Stimulated activated naive CD4-positive, alpha-beta T cell treated with Interleukin-2 at 50 U/mL for 16 hours (primary cell): Measurements from ENCODE around the gene SSMEM1.
"Not testable (repeated sequence)": the region's sequence is repeated elsewhere in the genome, so short reads cannot be mapped to it uniquely, and the experiment has no call there.

ENCODE experiments used
- DNase-seq: peaks from one replicate; lab custom pipeline; 2025; lab: John Stamatoyannopoulos, UW

Gene SSMEM1

DNA sequence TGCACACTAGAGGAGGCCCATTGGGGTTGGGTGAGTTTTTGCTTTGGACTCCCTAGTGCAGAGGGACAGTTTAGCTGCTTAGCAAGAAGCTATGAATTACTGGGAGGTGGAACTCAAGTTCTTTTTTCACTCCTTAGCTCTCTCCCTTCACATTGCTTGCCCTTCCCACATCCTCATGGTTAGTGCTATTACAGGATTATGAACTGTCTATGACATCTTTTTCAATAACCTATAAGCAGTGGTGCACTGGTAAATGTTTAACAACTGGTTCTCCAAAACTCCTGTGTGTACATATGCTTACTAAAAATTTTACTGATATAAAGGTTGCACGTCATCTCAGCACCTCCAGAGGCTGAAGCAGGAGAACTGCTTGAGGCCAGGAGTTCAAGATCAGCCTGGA, 6.2 kb downstream of the SSMEM1 start:
- DNase-seq = no peak

DNA sequence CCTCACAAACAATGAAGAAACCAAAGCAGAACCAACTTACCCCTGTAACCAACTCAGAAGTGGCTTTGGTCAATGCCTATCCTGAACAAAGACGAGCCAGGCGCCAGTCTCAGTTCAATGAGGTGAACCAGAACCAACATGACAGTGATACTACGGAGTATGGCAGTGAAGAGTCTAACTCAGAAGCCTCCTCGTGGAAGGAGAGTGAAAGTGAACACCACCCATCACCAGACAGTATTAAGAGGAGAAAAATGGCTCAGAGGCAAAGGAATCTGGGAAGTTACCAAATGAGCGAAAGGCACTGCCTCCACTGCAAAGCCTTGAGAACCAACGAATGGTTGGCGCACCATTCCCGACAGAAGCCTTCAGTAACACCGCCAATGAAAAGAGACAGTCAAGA, 8.4 kb downstream of the SSMEM1 start:
- no peak for DNase-seq

DNA sequence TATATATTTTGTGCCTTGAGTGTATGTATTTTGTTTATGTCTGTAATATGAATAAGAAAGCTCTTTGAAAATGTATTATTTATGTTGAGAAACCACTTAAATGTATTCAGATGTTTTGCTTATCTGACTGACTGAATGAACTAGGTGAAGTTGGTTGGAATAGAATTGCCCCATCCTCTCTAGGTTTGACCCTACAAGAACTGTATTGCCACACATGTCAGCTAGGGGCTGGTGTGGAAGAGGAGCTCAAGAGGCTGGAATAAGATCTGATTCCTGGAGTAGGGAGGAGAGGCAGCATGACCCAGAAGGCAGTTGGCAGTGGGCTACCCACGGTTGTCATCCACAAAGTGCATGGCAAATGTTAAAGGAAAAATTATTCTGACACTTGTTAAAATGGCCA, 9.1 kb downstream of the SSMEM1 start:
- no peak for DNase-seq

- no peak for DNase-seq
Measured at GRCh38 chr7:130218806-130219620, 11.4 kb downstream of the SSMEM1 start.

- DNase-seq = no peak
Measured at GRCh38 chr7:130219871-130220270, 12.2 kb downstream of the SSMEM1 start.

- no peak for DNase-seq
Measured at GRCh38 chr7:130221746-130222145, 14.1 kb downstream of the SSMEM1 start.

- DNase-seq = no peak
Measured at GRCh38 chr7:130223646-130224045, 16.0 kb downstream of the SSMEM1 start.

DNA sequence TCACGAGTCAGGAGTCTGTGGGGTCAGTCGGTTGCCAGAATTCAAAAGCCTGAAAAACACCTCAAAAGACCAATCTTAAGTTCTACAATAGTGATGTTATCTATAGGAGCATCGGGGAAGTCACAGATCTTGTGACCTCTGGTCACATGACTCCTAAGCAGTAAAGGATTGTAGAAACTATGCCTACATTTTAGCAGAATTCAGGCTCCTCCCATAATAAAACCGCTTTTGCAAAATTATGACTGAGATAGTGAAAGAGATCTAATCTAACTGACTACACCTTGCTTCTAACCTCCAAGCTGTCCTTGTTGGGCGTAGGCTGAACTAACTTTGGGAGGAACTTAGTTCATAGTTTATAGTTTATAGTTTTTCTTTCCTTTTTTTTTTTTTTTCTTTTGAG, 16.6 kb downstream of the SSMEM1 start:
- DNase-seq = no peak

- not testable (repeated sequence) for DNase-seq
Measured at GRCh38 chr7:130224923-130225322, 17.3 kb downstream of the SSMEM1 start.

- no peak for DNase-seq
Measured at GRCh38 chr7:130226333-130226732, 18.7 kb downstream of the SSMEM1 start.

DNA sequence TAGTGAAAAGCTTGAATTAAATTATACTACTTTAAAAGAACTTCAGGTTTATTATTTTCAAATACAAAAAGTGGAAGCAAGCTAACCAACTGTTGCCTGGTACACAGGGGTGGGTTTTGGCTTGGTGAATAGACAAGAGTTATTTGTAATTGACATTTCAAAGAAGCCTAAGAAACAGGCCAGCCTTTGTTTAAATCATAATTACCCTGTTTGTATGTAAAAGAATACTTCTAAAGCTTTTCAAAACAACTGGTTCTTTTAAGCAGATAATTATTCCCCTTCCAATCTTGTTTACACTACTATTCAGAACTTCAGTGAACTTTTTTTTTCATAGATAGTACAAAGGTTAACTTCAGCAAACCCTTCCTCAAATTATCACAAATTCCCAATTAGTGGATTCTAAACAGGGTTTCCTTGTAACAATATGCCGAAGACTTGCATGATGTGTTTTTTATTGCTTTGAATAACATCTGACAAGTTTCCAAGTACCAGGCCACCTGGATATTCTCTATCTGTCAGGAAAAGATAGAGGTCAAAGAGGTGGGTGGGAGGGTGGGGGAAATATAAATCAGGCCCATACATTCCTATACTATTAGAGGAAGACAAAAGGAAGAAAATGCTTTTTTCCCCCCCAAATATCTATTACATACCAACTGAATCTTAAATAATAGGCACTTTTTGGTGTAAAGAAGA, 20.4 kb downstream of the SSMEM1 start:
- no peak for DNase-seq

GRCh38 chr7:130228840-130229502, 21.3 kb downstream of the SSMEM1 start:
- no peak for DNase-seq

DNA sequence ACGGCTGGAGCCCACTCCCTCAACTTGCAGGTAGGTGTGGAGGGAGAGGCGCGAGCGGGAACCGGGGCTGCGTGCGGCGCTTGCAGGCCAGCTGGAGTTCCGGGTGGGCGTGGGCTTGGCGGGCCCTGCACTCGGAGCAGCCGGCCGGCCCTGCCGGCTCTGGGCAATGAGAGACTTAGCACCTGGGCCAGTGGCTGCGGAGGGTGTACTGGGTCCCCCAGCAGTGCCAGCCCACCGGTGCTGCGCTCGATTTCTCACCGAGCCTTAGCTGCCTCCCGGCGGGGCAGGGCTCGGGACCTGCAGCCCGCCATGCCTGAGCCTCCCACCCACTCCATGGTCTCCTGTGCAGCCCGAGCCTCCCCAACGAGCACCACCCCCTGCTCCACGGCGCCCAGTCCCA, 22.3 kb downstream of the SSMEM1 start:
- DNase-seq = not testable (repeated sequence)

- DNase-seq = no peak
Measured at GRCh38 chr7:130231792-130232191, 24.1 kb downstream of the SSMEM1 start.

DNA sequence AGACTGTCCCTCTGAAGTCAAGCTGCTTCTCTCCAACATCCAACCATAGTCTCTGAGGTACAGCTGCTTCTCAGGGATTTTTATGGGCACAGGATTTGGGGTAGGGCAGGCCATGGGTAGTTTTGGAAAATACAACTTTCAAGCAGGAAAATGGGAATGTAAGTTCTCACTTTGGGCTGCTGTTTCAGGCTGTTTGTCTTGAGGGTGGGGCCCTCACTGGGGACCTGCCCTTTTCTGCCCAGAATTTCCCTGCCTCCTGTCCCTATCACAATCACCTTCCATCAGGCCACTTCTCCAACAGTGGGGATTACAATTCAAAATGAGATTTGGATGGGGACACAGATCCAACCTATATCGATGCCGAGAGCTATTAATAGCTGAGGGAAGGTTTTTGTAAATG, 24.5 kb downstream of the SSMEM1 start:
- no peak for DNase-seq

- no peak for DNase-seq
Measured at GRCh38 chr7:130234078-130234477, 26.4 kb downstream of the SSMEM1 start.

- not testable (repeated sequence) for DNase-seq
Measured at GRCh38 chr7:130236361-130236760, 28.7 kb downstream of the SSMEM1 start.

DNA sequence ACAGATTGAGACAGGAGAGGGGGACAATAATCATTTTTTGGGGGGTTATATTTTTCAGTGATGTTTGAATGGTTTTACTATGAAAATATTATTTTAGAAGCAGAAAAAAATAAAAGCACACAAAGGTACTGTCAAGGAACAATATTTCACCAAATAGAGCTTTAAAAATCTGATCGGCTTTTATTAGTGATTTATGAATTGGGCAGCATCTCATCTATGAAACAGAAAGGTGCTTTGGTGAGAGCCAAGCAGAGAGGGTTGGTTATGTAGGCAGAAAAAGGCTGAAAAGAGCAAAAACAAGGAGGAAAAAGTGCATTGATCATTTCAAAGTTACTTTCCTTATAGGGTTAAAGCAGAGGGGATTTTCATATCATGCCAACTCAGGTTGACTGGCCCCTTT, 32.6 kb downstream of the SSMEM1 start:
- DNase-seq = no peak

DNA sequence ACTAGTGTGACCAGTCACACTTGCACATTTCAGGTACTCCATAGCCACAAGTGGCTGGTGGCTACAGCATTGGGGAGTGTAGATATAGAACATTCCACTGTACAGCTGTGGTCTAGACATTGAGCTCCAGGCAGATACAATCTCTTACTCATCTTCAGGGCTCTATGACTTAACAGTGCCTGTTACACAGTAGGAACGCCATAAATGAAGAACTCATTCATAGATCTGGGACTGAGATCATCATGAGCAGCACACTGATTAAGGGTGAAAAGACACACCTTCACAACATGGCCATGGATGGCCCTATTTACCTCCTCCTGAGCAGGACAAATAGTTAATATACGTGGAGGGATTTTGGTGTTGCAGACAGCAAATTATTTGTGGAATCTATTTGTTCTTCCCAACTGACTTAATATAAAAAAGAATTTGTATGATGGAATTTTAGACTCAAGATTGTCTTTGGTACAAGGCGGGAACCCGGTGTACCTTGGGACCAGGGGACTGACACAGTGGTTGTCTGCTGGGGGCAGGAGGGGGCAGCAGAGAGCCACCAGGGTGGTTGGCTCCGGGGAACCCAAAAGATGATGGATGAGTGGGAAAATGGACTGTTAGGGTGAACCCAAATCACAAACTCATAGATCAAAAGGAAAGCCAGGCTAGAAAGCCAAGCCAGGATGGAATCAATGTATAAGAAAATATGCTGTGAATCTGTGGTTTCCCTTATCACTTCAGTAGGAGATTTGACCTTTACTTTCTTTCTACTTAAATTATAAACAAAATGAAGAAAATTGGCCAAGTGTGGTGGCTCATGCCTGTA, 34.7 kb downstream of the SSMEM1 start:
- no peak for DNase-seq

- not testable (repeated sequence) for DNase-seq
Measured at GRCh38 chr7:130243486-130243885, 35.8 kb downstream of the SSMEM1 start.

DNA sequence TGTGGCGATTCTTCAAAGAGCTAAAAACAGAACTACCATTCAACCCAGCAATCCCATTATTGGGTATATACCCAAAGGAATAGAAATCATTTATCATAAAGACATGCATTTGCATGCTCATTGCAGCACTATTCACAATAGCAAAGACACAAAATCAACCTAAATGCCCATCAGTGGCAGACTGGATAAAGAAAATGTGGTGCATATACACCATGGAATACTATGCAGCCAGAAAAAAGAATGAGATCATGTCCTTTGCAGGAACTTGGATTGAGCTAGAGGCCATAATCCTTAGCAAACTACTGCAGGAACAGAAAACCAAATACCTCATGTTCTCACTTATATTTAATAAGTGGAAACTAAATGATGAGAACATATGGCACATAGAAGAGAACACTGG, 38.8 kb downstream of the SSMEM1 start:
- DNase-seq = not testable (repeated sequence)

- DNase-seq = not testable (repeated sequence)
Measured at GRCh38 chr7:130248842-130249241, 41.2 kb downstream of the SSMEM1 start.
